HG03139 (cell line): Measurements from ENCODE around the gene ARHGEF28.

Experiments
- ATAC-seq: cut with Tn5 transposase; IDR thresholded peaks from one replicate; pipeline ENCODE4 v1.9.1; 2021; ENCODE audit not compliant: unreplicated experiment

The ARHGEF28 gene

GRCh38 chr5:73918791-73919221 is 292.8 kb downstream of the ARHGEF28 start:
- ATAC-seq = no peak

- ATAC-seq = no peak
Observed at GRCh38 chr5:73921741-73922140, 295.7 kb downstream of the ARHGEF28 start.

GRCh38 chr5:73922224-73922623 is 296.2 kb downstream of the ARHGEF28 start:
- no peak for ATAC-seq

GRCh38 chr5:73922875-73923557 is 297.0 kb downstream of the ARHGEF28 start:
- ATAC-seq = no peak

- no peak for ATAC-seq
Observed at GRCh38 chr5:73928476-73929070, 302.6 kb downstream of the ARHGEF28 start.

GRCh38 chr5:73935719-73936118 is 309.7 kb downstream of the ARHGEF28 start:
- ATAC-seq = no peak

- ATAC-seq = no peak
Observed at GRCh38 chr5:73938280-73938937, 312.4 kb downstream of the ARHGEF28 start.

GRCh38 chr5:73938938-73939320 is 312.9 kb downstream of the ARHGEF28 start:
- ATAC-seq = no peak

- ATAC-seq = no peak
Observed at GRCh38 chr5:73939557-73939956, 313.6 kb downstream of the ARHGEF28 start.

GRCh38 chr5:73940026-73940425 is 314.0 kb downstream of the ARHGEF28 start:
- no peak for ATAC-seq

- no peak for ATAC-seq
Observed at GRCh38 chr5:73940801-73941200, 314.8 kb downstream of the ARHGEF28 start.

- no peak for ATAC-seq
Observed at GRCh38 chr5:73942783-73943182, 316.8 kb downstream of the ARHGEF28 start.

- no peak for ATAC-seq
Observed at GRCh38 chr5:73943397-73943796, 317.4 kb downstream of the ARHGEF28 start.

GRCh38 chr5:73944581-73944980 is 318.6 kb downstream of the ARHGEF28 start:
- ATAC-seq = no peak

GRCh38 chr5:73945505-73945904 is 319.5 kb downstream of the ARHGEF28 start:
- ATAC-seq = no peak

- no peak for ATAC-seq
Observed at GRCh38 chr5:73946278-73946677, 320.3 kb downstream of the ARHGEF28 start.

- ATAC-seq = no peak
Observed at GRCh38 chr5:73946919-73947602, 321.1 kb downstream of the ARHGEF28 start.

GRCh38 chr5:73947906-73948640 is 322.1 kb downstream of the ARHGEF28 start:
- ATAC-seq = no peak

- no peak for ATAC-seq
Observed at GRCh38 chr5:73948720-73949119, 322.7 kb downstream of the ARHGEF28 start.

- no peak for ATAC-seq
Observed at GRCh38 chr5:73950441-73950873, 324.5 kb downstream of the ARHGEF28 start.

- no peak for ATAC-seq
Observed at GRCh38 chr5:73950912-73951430, 325.0 kb downstream of the ARHGEF28 start.
